ENCODE measurements around the gene TMEM245.

GRCh38 chr9:109012876-109013678 lies 106.7 kb downstream of the TMEM245 start, which contains the start of gene CTNNAL1:
- no peak for TF ChIP-seq CTCF (IDR thresholded peaks at IDR 0.05)
- peak; percentile 39 for TF ChIP-seq EZH2 (IDR thresholded peaks at IDR 0.05)
